ENCODE results near the gene CYP2R1.
"Not testable (repeated sequence)": the region's sequence is repeated elsewhere in the genome, so short reads cannot be mapped to it uniquely, and the experiment has no call there.

CYP2R1 gene

DNA sequence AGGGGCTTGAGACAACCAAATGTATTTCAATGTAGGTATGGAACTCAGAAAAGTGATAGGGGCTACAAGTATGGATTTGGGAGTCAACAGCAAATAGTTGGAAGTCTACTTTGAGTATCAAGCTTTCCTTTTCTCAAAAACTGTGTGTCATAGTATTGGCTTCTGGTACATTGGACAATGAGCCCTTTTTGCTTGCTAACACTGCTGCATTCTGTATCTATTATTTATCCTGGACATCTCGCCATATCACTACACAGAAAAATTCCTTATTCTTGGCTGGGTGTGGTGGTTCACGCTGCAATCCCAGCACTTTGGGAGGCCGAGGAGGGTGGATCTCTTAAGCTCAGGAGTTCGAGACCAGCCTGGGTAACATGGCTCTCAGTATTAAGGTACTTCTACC is 18.4 kb downstream of the CYP2R1 start:
- H3K9ac ChIP-seq (ENCODE audit: low read depth, low read length) = no peak overlapping the region
- peaks cover 50% of the 10 kb centered on the region for H3K36me3 ChIP-seq (ENCODE audit: insufficient read depth, low read length)
- no peak overlapping the region for H2AFZ ChIP-seq (ENCODE audit: low read depth, low read length)
- DNase-seq (no peak), ATAC-seq (ENCODE audit: insufficient read depth, low read depth) (no peak)
- H3K4me2 ChIP-seq (ENCODE audit: insufficient read depth, low read length) = no peak overlapping the region
- H3K9me3 ChIP-seq (ENCODE audit: insufficient read depth, low read length, severe bottlenecking) = no peaks in the 10 kb centered on the region
- H4K20me1 ChIP-seq (ENCODE audit: insufficient read depth, low read length) = no peaks in the 10 kb centered on the region
- H3K79me2 ChIP-seq (ENCODE audit: insufficient read depth, low read length) = no peaks in the 10 kb centered on the region
- no peak overlapping the region for H3K4me3 ChIP-seq (ENCODE audit: low read depth in 1 of 2, low read length in 2 of 2)
- TF ChIP-seq EZH2 (IDR thresholded peaks at IDR 0.05; ENCODE audit: borderline replicate concordance, low read depth, low read length, severe bottlenecking) (no peak), CTCF (IDR thresholded peaks at IDR 0.05; ENCODE audit: borderline replicate concordance, extremely low read depth, low read length, poor library complexity, severe bottlenecking) (no peak)
- no peak overlapping the region for H3K27ac ChIP-seq (ENCODE audit: low read length)
- H3K27me3 ChIP-seq (ENCODE audit: insufficient read depth, low read length, poor library complexity) = no peaks in the 10 kb centered on the region
- no peaks in the 10 kb centered on the region for H3K4me1 ChIP-seq (ENCODE audit: insufficient read depth, low read length)

GRCh38 chr11:14872032-14872431 is 20.0 kb downstream of the CYP2R1 start:
- no peak for TF ChIP-seq EZH2 (IDR thresholded peaks at IDR 0.05; ENCODE audit: borderline replicate concordance, low read depth, low read length, severe bottlenecking)
- no peak for TF ChIP-seq CTCF (IDR thresholded peaks at IDR 0.05; ENCODE audit: borderline replicate concordance, extremely low read depth, low read length, poor library complexity, severe bottlenecking)
- no peaks in the 10 kb centered on the region for H3K27me3 ChIP-seq (ENCODE audit: insufficient read depth, low read length, poor library complexity)
- H2AFZ ChIP-seq (ENCODE audit: low read depth, low read length) = no peak overlapping the region
- H4K20me1 ChIP-seq (ENCODE audit: insufficient read depth, low read length) = no peaks in the 10 kb centered on the region
- H3K79me2 ChIP-seq (ENCODE audit: insufficient read depth, low read length) = no peaks in the 10 kb centered on the region
- no peak overlapping the region for H3K9ac ChIP-seq (ENCODE audit: low read depth, low read length)
- H3K4me3 ChIP-seq (ENCODE audit: low read depth in 1 of 2, low read length in 2 of 2) = no peak overlapping the region
- no peak overlapping the region for H3K4me2 ChIP-seq (ENCODE audit: insufficient read depth, low read length)
- H3K36me3 ChIP-seq (ENCODE audit: insufficient read depth, low read length) = peaks cover 46% of the 10 kb centered on the region
- ATAC-seq (ENCODE audit: insufficient read depth, low read depth) (no peak), DNase-seq (no peak)
- no peaks in the 10 kb centered on the region for H3K4me1 ChIP-seq (ENCODE audit: insufficient read depth, low read length)
- no peak overlapping the region for H3K27ac ChIP-seq (ENCODE audit: low read length)
- H3K9me3 ChIP-seq (ENCODE audit: insufficient read depth, low read length, severe bottlenecking) = no peaks in the 10 kb centered on the region

DNA sequence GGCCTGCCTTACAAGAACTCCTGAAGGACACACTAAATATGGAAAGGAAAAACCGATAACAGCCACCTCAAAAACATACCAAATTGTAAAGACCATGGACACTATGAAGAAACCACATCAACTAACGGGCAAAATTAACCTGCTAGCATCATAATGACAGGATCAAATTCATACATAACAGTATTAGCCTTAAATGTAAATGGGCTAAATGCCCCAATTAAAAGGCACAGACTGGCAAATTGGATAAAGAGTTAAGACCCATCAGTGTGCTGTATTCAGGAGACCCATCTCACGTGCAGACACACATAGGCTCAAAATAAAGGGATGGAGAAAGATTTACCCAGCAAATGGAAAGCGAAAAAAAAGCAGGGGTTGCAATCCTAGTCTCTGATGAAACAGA is 28.3 kb downstream of the CYP2R1 start:
- H4K20me1 ChIP-seq (ENCODE audit: insufficient read depth, low read length); H2AFZ ChIP-seq (ENCODE audit: low read depth, low read length); H3K4me2 ChIP-seq (ENCODE audit: insufficient read depth, low read length); H3K79me2 ChIP-seq (ENCODE audit: insufficient read depth, low read length); ATAC-seq (ENCODE audit: insufficient read depth, low read depth); H3K4me1 ChIP-seq (ENCODE audit: insufficient read depth, low read length); H3K9ac ChIP-seq (ENCODE audit: low read depth, low read length); DNase-seq; H3K27ac ChIP-seq (ENCODE audit: low read length); H3K27me3 ChIP-seq (ENCODE audit: insufficient read depth, low read length, poor library complexity); H3K9me3 ChIP-seq (ENCODE audit: insufficient read depth, low read length, severe bottlenecking); H3K4me3 ChIP-seq (ENCODE audit: low read depth in 1 of 2, low read length in 2 of 2): not testable (repeated sequence)
- peaks cover 25% of the 10 kb centered on the region for H3K36me3 ChIP-seq (ENCODE audit: insufficient read depth, low read length)

DNA sequence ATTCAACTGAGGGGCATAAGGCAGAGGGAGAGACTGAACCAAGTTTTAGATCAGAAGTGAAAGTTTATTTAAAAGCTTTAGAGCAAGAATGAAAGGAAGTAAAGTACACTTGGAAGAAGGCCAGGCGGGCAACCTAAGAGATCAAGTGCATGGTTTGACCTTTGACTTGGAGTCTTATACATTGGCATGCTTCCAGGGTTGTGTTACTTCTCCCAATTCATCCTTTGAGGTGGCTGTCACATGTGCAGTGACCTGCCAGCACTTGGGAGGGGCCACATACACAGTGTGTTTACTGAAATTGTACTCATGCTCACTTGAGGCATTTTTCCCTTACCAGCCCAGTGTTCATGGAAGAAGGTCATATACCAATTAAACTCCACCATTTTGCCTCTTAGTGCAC is 30.4 kb downstream of the CYP2R1 start:
- DNase-seq (no peak), ATAC-seq (ENCODE audit: insufficient read depth, low read depth) (no peak)
- Histone ChIP-seq H3K4me2 (ENCODE audit: insufficient read depth, low read length) (no peak overlapping the region), H3K9me3 (ENCODE audit: insufficient read depth, low read length, severe bottlenecking) (no peaks in the 10 kb centered on the region), H3K79me2 (ENCODE audit: insufficient read depth, low read length) (no peaks in the 10 kb centered on the region), H3K4me3 (ENCODE audit: low read depth in 1 of 2, low read length in 2 of 2) (no peak overlapping the region), H3K27ac (ENCODE audit: low read length) (no peak overlapping the region), H3K9ac (ENCODE audit: low read depth, low read length) (no peak overlapping the region), H3K4me1 (ENCODE audit: insufficient read depth, low read length) (no peaks in the 10 kb centered on the region), H4K20me1 (ENCODE audit: insufficient read depth, low read length) (no peaks in the 10 kb centered on the region), H2AFZ (ENCODE audit: low read depth, low read length) (no peak overlapping the region), H3K27me3 (ENCODE audit: insufficient read depth, low read length, poor library complexity) (no peaks in the 10 kb centered on the region), H3K36me3 (ENCODE audit: insufficient read depth, low read length) (peaks cover 13% of the 10 kb centered on the region)
- TF ChIP-seq CTCF (IDR thresholded peaks at IDR 0.05; ENCODE audit: borderline replicate concordance, extremely low read depth, low read length, poor library complexity, severe bottlenecking) (no peak), EZH2 (IDR thresholded peaks at IDR 0.05; ENCODE audit: borderline replicate concordance, low read depth, low read length, severe bottlenecking) (no peak)
